A673 (cell line): ENCODE results near the gene SAMD13. TPM values are rescaled to one million over a fixed set of nuclear protein-coding genes. Genes with fewer than 3 reads are reported as not detected.

Source experiments
- BruUV-seq: library from RNA; stranded (reverse); fragments of 400-500 nt; replicated peaks from 2 replicates; lab custom pipeline; 2021; lab: Mats Ljungman, UMichigan
- CTCF ChIA-PET: fragments of 300-600 bp; sonication (Branson Sonifier 250); formaldehyde crosslinking; loops from one replicate; lab custom pipeline; 2022; ENCODE audit warnings: antibody characterized with exemption; lab: Charles Lee
- POLR2A ChIA-PET: fragments of 300-600 bp; sonication (Branson Sonifier 250); formaldehyde crosslinking; loops from one replicate; lab custom pipeline; 2022; ENCODE audit warnings: antibody characterized with exemption; ENCODE audit not compliant: low non-redundant PET; lab: Charles Lee
- DNase-seq: peaks from one replicate; pipeline ENCODE4 v3.0.0-alpha.2; 2015; ENCODE audit warnings: low spot score
- H3K27ac ChIP-seq: fragments of 200-600 bp; sonication (generic); 2 replicates; pipeline ENCODE4 v1.5.1; 2016; ENCODE audit warnings: mixed run types, low read depth, mild to moderate bottlenecking, mixed read lengths, antibody characterized with exemption, low read length; ENCODE audit not compliant: poor library complexity, severe bottlenecking
- H3K27me3 ChIP-seq: fragments of 200-600 bp; sonication (generic); replicated peaks from 2 replicates; pipeline ENCODE4 v1.6.1; 2017; ENCODE audit warnings: mixed run types, low read depth, mild to moderate bottlenecking, mixed read lengths, antibody characterized with exemption, low read length; ENCODE audit not compliant: insufficient read depth, poor library complexity
- H3K36me3 ChIP-seq: fragments of 200-600 bp; sonication (generic); 2 replicates; pipeline ENCODE4 v1.6.1; 2016; ENCODE audit warnings: mixed run types, mild to moderate bottlenecking, mixed read lengths, antibody characterized with exemption, low read length; ENCODE audit not compliant: insufficient read depth, poor library complexity, severe bottlenecking
- H3K4me1 ChIP-seq: fragments of 200-600 bp; sonication (generic); 2 replicates; pipeline ENCODE4 v1.6.1; 2017; ENCODE audit warnings: mixed run types, mild to moderate bottlenecking, mixed read lengths, antibody characterized with exemption, low read length; ENCODE audit not compliant: insufficient read depth, poor library complexity, severe bottlenecking
- H3K4me3 ChIP-seq: fragments of 200-600 bp; sonication (generic); 2 replicates; pipeline ENCODE4 v1.5.1; 2016; ENCODE audit warnings: low read depth, mixed run types, mild to moderate bottlenecking, mixed read lengths, low read length; ENCODE audit not compliant: poor library complexity, severe bottlenecking
- H3K9me3 ChIP-seq: fragments of 200-600 bp; sonication (generic); 2 replicates; pipeline ENCODE4 v1.6.1; 2016; ENCODE audit warnings: mixed run types, low read depth, mild to moderate bottlenecking, mixed read lengths, antibody characterized with exemption, low read length; ENCODE audit not compliant: poor library complexity, severe bottlenecking
- CTCF ChIP-seq: fragments of 300-800, 200-600 bp; sonication (generic); conservative IDR thresholded peaks from 2 replicates; pipeline ENCODE4 v1.5.1; 2017; ENCODE audit warnings: low read depth, mild to moderate bottlenecking, antibody characterized with exemption, low read length, moderate library complexity, mixed read lengths
- EZH2 ChIP-seq: fragments of 200-600 bp; sonication (generic); IDR thresholded peaks from 2 replicates; pipeline ENCODE4 v1.6.1; 2017; ENCODE audit warnings: borderline replicate concordance, low read depth, mild to moderate bottlenecking, mixed read lengths, antibody characterized with exemption, low read length; ENCODE audit not compliant: poor library complexity, severe bottlenecking
- intact Hi-C: fragments of 100-400 bp; cut with micrococcal nuclease; formaldehyde crosslinking; loops from one replicate; pipeline ENCODE4 v1.10.0; 2022; ENCODE audit not compliant: unreplicated experiment
- total RNA-seq: library from RNA; stranded (reverse); gene quantifications from 2 replicates; pipeline ENCODE4 v1.2.3, GENCODE V29; 2021

The SAMD13 gene
- total RNA-seq, 1 experiment from 2014 or later, result 1.2 TPM

DNA sequence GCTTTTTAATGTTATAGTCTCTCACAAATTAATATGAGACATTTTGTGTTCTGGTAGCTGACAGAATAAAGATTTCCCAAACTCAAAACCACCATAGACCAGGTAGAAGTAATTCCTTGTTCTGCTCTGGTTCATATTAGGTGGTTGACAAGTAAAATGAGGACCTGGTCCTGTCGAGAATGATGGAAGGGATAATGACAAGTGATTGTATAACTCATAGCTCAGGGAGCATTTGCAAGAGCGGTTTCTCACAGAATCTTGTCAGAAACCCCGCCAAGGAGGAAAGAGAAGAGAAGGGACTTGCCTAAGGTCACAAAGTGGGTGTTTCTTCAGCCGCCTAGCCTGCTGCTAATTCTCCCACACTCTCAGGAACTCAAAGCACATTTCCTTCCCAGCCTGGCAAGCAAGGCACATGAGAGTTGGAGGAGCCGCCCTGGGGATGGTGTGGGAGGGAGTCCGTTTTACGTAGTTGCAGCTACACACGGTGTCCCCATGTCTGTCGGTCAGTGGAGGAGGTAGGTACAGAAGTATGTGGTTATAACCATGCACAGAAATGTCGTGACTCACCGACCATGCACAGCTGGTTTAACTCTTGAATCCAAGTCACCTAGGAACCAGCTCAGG lies 46.5 kb downstream of the SAMD13 start:
- DNase-seq, result no peak
- Histone ChIP-seq H3K36me3 (no peaks in the 10 kb centered on the region), H3K4me3 (no peak overlapping the region), H3K9me3 (no peaks in the 10 kb centered on the region), H3K27me3 (no peaks in the 10 kb centered on the region), H3K4me1 (peaks cover 15% of the 10 kb centered on the region), H3K27ac (no peak overlapping the region)
- POLR2A ChIA-PET, result no interaction called here
- intact Hi-C loops, result no loop called here
- BruUV-seq, result no TSS peak
- CTCF ChIA-PET, result no interaction called here
- TF ChIP-seq EZH2 (no peak), CTCF (no peak)

- intact Hi-C loops, result no loop called here
Observed at GRCh38 chr1:84348759-84349158, 47.3 kb downstream of the SAMD13 start.

DNA sequence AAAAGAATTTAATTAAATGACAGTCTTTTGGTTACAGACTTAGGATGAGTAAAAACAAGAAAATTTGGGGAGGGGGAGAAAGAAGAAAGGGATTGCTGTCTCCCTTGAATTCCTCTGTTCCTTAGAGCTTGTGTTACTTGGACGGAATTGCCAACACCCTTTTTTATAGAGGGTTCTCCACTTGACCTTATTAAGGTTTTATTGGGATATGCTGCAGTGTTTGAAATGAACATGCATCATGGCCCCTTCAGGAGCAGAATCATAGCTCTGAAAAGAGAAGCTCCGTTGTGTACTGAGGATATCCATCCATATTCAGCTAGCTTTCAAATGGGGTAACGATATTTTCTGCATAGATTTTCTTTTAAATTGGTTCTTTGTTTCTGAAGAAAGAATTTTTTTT lies 48.6 kb downstream of the SAMD13 start:
- H3K27ac ChIP-seq, result no peak overlapping the region
- H3K9me3 ChIP-seq, result no peaks in the 10 kb centered on the region
- DNase-seq, result no peak
- BruUV-seq, result no TSS peak
- H3K36me3 ChIP-seq, result no peaks in the 10 kb centered on the region
- TF ChIP-seq EZH2, result no peak
- TF ChIP-seq CTCF, result no peak
- ChIA-PET CTCF (no interaction called here), POLR2A (no interaction called here)
- no peaks in the 10 kb centered on the region for H3K27me3 ChIP-seq
- H3K4me1 ChIP-seq, result peaks cover 15% of the 10 kb centered on the region
- intact Hi-C loops, result no loop called here
- H3K4me3 ChIP-seq, result no peak overlapping the region

More at GRCh38 chr1:84348759-84349158, 47.3 kb downstream of the SAMD13 start:
- no peak for DNase-seq
- Histone ChIP-seq H3K27ac (no peak overlapping the region), H3K4me1 (peaks cover 15% of the 10 kb centered on the region), H3K36me3 (no peaks in the 10 kb centered on the region), H3K27me3 (no peaks in the 10 kb centered on the region), H3K9me3 (no peaks in the 10 kb centered on the region), H3K4me3 (no peak overlapping the region)
- no TSS peak for BruUV-seq
- CTCF ChIA-PET, result no interaction called here
- TF ChIP-seq EZH2 (no peak), CTCF (no peak)
- POLR2A ChIA-PET, result no interaction called here
